K562 (cell line): ENCODE data around the gene PRR23A.

Source experiments
- POLR2A ChIP-seq: fragments of 450-650 bp; conservative IDR thresholded peaks from 2 replicates; pipeline ENCODE4 v1.6.1; 2016
- SRSF1 ChIP-seq: fragments of 200-400 bp; formaldehyde crosslinking; IDR thresholded peaks from 2 replicates; pipeline ENCODE4 v1.6.1; 2017; ENCODE audit warnings: mild to moderate bottlenecking, low read depth, low read length, moderate library complexity
- TAF15 ChIP-seq: fragments of 200-400 bp; formaldehyde crosslinking; IDR thresholded peaks from 2 replicates; pipeline ENCODE4 v1.6.1; 2017; ENCODE audit warnings: mild to moderate bottlenecking, low read depth, low read length, moderate library complexity
- TAF9B ChIP-seq: fragments of 450-650 bp; IDR thresholded peaks from 2 replicates; pipeline ENCODE4 v1.6.1; 2018; ENCODE audit warnings: mild to moderate bottlenecking; ENCODE audit not compliant: partially characterized antibody
- TF ChIP-seq, protein P1 (sequence below): sonication (generic); formaldehyde crosslinking; IDR thresholded peaks from 2 replicates; pipeline ENCODE4 v1.9.0; 2022; ENCODE audit warnings: mild to moderate bottlenecking, missing genetic modification reagents

DNA sequence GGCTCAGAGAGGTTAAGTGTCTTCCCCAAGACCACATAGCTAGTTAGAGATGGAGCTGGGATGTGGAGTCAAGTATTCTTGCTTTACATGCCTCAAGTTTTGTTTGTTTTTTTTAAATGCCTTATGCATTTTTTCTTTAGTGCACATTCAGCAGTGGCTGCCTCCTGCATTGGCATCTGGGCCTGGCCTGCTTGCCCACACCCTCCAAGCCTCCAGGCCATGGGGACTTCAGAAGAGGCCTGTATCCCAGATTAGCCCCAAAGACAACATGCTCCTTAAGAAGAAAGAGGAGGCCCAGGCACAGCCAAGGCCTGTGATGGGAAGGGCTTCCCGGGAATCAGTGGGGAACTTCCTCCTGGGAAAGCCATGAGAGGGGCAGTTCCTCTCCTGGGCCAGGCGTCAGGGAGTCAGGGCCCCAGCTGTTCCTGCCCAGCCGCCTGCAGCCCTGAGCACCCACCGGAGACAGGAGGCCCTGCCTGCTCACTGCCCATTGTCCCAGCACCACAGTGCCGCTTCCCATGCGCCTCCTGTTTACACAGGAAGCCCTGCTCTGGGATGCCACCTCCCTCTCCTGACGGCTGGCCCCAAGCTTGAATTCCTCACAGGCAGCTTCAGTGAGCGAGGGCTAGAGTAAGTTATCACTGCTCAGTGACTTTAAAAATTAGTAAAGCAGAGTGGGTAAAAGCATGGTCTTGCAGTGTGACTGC is 43.1 kb downstream of the PRR23A start:
- TF ChIP-seq TAF9B (no peak), TAF15 (no peak), POLR2A (no peak), SRSF1 (no peak)
- TF ChIP-seq, protein P1, sequence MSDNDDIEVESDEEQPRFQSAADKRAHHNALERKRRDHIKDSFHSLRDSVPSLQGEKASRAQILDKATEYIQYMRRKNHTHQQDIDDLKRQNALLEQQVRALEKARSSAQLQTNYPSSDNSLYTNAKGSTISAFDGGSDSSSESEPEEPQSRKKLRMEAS (CRISPR knock-in tag): no peak
